Dedifferentiated amniotic fluid mesenchymal stem cell (primary cell): Measurements from ENCODE around the gene GALNT16.
"Not testable (repeated sequence)": the region's sequence is repeated elsewhere in the genome, so short reads cannot be mapped to it uniquely, and the experiment has no call there.

Source experiments
- DNase-seq: peaks from one replicate; pipeline ENCODE4 v3.0.0-alpha.2; 2016; ENCODE audit errors: extremely low spot score

GALNT16 gene

DNA sequence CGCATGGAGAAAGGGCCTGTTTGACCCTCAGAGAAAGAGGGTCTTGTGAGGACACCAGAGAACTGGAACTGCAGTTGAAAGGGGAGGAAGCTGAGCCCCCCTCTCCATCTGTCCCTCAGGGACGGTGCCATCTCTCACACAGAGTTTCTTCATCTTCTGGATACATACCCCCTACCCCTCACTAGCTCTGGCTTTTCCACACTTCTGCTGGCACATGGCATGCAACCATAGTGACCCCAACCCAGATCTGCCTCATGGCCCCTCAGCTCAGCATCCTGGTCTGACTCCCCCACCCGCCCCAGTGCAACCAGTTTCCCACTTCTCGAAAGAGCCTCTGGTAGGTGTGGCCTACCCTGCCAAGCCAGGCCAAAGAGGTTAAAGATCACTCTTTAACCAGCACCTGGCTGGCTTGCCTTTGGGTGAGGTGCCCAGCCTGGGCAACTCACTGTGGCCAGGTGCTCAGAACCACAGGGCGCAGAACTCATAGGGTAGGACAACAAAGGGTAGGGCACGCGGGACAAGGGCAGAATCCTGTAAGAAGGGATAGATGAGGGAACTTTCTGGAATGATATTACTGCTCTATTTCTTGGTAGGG lies 25.8 kb downstream of the GALNT16 start:
- no peak for DNase-seq

DNA sequence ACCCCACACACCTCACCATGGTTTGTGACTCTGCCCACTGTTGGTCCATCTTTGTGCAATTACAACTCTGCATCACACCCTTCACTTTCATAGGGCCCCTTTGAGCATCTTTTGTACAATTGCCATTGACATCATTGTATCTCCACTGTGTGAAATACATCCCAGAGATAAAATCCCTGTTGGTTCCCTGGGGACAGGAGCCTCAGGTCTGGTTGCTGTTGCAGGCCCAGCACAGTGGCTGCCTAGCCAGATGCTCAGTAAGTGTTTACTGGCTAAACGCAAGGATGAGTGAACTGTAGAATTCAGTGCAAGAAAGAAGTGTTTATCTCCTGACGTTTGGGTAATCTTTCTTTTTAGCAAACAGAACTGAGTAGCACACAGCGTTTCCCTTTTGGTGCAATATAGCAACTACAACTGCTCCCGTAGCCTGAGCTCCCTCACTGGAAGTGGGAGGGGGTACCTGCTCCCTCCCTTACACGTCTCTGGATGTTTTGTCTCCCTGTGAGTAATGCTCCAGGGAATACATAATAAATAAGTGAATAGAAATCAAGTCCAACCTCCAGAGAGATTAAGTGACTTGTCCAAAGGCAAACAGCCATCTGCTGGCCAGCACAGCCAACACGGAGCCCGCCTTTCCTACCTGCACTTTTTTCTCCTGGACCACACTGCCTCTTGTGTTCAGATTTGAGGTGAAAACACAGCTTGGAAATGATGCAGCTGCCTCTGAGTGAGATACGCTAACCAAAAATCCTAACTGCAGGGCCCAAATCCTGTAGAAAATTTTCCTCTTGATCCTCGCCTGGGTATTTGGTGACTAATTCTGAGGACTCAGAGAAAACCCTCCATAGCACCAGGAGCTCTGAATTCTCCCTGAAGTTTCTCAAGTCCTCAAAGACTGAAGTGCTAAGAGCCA lies 27.4 kb downstream of the GALNT16 start:
- DNase-seq: no peak

DNA sequence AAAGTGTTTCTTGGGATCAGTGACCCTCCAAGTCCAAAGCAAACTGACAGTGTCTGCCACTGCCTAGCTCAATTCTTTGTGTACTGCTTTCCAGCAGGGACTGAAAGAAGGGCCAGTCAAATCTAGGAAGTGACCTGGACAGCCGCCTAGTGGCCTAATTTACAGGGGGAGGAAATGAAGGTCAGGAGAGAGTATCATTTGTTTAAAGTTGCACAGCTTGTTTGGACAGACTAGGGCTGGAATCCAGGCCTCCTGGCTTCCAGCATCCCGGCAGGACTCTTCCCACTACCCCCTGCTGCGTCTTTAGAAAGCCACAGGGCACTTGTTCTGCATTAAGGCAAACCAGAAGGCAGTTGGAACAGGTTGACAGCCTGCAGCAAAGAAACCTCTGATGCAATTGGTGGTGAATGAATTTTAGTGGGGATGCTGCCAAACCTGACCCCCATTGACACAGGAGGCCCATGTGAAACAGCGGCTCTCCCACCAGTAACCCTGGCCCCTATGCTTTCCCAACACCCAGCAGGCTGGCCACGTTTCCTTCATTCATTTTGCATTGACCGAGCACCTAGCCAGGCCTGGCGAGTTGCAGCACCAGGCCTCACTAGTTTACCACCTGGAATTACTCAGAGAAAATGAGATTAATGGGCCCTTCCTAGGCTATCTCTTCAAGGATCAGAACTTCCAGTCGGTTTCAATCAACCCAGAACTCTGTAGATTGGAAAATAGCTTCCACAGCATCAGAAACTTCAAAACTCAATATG lies 28.2 kb downstream of the GALNT16 start:
- DNase-seq: no peak

DNA sequence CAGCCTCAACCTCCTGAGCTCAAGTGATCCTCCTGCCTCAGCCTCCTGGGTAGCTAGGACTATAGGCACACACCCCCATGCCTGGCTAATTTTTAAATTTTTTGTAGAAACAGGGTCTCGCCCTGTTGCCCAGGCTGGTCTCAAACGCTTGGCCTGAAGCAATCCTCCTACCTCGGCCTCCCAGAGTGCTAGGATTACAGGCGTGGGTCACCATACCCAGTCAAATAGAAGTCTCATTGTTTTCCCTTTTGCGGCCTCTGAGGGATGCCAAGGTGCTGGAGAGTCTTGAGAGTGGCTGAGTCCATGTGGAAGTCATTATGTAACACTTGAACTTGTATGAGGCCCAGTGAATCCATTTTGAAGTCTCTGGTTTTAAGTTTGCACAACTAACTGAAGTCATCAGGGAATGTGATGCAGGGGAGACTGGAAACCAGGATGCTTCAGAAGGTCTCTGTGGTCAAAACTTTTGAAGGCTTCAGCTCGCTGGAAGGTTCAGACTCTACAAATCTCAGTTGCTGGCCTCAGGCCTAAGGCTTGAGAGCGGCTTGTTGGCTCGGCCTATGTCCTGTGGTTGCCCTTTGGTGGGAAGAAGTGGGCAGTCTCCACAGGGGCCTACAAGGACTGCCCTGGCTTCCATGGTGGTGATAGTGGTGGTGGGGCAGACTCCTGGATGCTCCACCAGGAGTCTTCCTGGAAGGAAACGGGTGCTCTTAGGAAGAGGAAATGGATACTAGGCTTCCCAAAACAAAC lies 29.2 kb downstream of the GALNT16 start:
- no peak for DNase-seq

GRCh38 chr14:69289811-69290520 lies 30.0 kb downstream of the GALNT16 start:
- DNase-seq: no peak

DNA sequence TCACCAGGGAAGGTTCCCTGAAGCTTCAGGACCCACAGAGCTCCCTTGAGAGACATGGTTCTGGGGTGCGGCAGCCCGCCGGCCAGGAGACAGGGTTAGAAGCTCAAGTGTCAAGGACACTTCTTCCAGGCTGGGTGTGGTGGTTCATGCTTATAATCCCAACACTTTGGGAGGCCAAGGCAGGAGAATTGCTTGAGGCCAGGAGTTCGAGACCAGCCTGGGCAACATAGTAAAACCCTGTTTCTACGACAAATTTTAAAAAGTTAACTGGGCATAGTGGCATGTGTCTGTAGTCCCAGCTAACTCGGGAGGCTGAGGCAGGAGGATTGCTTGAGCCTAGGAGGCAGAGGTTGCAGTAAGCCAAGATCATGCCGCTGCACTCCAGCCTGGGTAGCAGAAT lies 30.9 kb downstream of the GALNT16 start:
- DNase-seq: not testable (repeated sequence)

DNA sequence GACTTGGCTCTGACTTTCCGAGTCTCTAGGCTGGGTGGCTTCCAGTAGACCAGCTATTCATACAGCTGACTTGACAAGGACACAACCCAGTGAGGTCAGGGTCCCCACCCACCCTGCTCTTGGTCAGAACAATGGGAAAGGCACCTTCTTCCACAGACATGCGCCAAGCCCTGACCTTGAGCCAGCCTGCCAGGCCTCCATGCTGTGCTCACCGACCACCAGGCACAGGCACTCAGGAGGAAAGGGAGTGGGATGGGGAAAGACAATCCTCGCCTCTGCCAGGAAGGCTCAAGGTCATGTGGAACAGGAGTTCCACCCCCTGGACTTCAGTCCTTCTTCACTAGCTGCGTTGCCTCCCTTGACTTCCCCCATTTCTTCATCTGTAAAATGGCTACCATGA lies 31.4 kb downstream of the GALNT16 start:
- no peak for DNase-seq

- no peak for DNase-seq
Measured at GRCh38 chr14:69291891-69292561, 32.1 kb downstream of the GALNT16 start.

DNA sequence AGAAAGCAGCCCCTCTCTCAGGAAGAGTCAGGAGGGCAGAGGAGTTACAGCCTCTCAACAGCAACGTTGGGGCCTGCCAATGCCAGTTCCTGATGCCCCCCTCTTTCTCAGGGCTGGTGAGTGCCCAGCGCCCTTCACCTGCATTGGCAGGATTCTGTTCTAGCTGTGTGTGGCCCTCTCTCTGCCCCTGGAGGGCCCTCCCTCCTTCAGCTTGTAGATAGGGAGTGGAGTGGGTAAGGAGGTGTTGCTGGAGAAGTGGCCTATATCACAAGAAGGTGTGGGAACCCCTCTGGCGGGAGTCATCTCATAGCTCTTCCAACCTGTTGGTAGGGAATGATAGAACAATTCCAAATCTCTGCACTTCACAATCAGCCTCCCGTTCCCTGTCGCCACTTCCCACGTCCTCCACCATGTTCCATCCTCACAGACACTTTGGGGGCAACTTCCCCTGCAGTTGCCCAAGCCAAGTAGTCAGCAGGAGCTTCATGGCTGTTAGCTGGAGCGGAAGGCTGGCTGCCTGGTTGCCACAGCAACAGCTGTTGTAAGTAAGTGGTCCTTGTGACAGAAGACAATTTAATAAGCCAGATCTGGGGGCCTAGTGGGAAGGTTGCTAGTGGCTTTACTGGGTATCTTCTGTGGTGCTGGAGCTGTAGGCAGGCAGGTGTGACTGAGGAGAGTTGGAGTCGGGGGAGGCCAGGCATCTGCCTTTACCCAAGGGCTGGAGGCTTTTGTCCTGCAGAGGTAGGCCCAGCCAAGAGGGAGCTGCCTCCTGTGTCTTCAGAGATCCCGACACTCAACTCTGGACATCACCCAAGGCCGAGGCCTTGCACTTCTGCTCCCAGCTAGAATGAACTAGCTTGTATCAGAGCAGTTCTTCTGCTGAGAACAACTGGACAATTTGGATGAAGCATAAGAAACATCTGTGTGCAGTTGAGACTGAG lies 38.4 kb downstream of the GALNT16 start:
- DNase-seq: no peak

DNA sequence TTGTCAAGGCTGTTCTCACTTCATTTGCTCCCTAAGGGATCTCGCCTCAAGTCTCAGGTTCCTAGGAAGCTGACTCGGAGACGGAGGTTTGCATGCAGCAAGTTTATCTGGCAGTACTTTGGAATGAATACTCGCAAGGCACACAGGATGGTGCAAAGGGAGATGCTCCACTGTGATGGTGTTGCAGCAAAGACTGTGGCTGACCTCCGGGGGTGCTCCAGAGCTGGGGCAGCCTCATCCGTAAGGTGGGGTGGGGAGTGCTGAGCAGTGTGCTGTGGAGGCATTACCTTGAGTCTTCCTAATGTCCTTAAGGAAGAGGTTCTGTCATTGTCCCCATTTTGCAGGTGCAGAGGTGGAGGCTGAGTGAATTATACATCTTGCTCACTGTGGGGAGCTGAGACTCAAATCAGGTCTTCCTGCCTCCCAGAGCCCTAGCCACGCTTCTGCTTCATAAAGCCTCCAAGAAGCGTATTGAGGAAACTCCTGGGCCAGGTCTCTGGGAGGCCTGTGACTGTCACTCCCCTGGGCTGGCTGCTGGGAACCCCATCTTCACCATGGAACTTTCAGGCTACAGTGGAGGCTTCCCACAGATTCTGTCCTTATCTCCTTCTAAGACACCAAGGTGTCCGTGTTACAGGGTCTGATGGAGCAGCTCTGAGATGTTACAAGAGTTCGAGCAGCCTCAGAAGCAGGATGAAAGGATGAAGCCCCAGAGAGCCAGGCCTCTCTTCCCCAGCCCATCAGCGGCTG lies 39.5 kb downstream of the GALNT16 start:
- DNase-seq: no peak

DNA sequence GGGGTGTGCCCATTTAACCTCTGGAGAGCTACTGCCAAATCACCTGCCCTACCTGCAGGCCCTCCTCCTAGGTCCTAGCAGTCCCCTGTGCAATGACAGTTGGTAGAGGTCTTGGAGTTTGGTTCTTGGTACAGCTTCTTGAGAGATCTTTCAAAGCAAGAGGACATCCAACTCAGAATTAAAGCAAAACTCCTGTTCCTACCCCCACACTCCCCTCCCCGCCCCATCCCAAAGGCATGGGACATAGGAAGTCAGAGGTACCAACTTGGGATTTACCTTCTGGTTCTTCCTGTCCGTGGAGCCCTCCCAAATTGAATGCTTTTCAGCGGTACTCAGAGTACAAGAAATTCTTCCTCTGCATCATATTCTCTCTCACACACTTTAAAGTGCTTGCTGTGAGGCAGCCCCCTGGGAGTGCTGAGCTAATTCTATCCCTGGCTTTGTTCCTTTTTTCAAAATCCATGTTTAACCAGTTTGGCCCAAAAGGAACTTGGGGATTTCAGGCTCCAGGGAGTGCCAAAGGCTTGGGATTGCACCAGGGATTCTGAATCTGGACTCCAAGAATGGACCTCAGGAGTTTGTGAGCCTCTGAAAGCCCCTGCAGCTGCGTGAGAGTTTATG lies 40.8 kb downstream of the GALNT16 start:
- DNase-seq: no peak

DNA sequence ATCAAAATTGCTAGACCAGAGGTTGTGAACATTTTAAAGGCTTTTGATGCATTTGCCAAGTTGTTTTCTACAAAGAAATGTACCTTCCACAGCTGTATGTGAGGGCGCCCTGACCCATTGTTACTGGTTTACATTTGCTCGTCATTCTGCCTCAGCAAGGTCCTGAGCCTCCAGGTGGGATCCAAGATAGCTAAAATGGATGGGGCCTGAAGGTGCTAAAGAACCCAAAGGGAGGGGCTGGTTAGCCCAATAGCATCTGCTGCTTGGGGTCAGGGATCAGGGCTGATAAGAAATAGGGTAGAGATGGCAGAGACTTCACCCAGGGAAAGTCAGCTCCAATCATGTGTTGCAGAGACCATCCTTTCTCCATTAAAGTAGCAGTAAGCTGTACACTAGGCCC lies 43.1 kb downstream of the GALNT16 start:
- no peak for DNase-seq

GRCh38 chr14:69312608-69313007 lies 52.6 kb downstream of the GALNT16 start:
- no peak for DNase-seq

GRCh38 chr14:69313176-69313575 lies 53.2 kb downstream of the GALNT16 start:
- no peak for DNase-seq

GRCh38 chr14:69314327-69314726 lies 54.4 kb downstream of the GALNT16 start:
- no peak for DNase-seq

- DNase-seq: no peak
Measured at GRCh38 chr14:69315301-69315700, 55.3 kb downstream of the GALNT16 start.

DNA sequence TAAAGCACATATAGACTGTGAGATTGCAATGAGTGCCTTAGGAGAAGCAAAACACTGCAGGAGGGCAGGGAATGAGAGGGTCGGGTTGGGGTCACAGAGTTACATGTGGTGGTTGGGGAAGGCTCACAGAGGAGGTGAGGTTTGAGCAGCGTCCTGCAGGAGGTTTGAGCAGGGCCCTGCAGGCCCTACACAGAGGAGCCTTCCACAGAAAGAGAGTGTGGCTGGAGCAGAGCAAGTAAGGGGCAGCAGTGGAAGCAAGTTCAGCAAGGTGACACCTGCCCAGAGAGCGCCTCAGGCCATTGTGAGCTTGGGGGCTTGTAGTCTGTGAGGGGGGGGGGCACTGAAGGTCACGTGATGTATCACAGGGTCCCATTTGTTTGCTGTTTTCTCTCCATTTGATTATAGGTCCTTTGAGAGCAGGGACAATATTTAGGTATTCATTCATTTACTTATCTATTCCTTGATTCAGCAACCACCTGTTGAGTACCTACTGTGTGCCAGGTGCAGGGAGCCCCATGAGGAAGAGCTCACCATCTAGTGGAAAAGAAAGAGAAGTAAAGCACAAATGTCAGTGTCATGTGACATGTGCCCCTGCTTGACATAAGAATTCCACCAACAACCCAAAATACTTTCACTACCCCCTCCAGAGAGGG lies 56.6 kb downstream of the GALNT16 start:
- DNase-seq: no peak
